Measurements from ENCODE around the gene SELENOS.

DNA sequence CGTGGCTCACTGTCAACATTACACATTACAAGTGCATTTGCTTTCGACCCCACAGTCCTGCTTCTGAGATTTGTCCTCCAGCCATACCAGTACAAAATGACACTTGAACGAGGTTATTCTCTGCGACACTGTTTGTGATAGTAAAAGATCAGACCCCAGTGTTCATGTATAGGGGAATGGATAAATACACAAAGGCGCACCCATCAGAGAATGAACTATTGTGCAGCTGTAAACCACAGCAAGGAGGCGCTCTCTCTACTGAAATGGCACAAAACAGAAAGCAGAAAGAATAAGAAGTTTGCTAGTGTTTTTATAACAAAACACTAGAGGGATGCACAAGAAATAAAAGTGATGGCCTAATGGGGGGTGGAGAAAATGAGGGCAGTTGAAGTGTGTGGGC, 20.5 kb downstream of the SELENOS start:
- TF ChIP-seq POLR2A (IDR thresholded peaks at IDR 0.05; ENCODE audit: low read length) (no peak), GATA1 (IDR thresholded peaks at IDR 0.05; ENCODE audit: low read depth, low read length) (no peak)
